Endothelial cell of umbilical vein (primary cell): ENCODE measurements around the gene ABHD18. TPM values are rescaled to one million over a fixed set of nuclear protein-coding genes. Genes with fewer than 3 reads are reported as not detected.

Experiments used
- BruUV-seq: library from RNA; stranded (reverse); fragments of 400-500 nt; replicated peaks from 2 replicates; lab custom pipeline; 2021; lab: Mats Ljungman, UMichigan
- CTCF ChIA-PET: fragments of 300-600, 350-600 bp; sonication (Branson Sonifier 250); formaldehyde crosslinking; loops from one replicate; lab custom pipeline; 2021; ENCODE audit warnings: antibody characterized with exemption, inconsistent platforms; lab: Charles Lee
- POLR2A ChIA-PET: fragments of 300-600, 350-600 bp; sonication (Branson Sonifier 250); formaldehyde crosslinking; loops from one replicate; lab custom pipeline; 2021; ENCODE audit warnings: antibody characterized with exemption, inconsistent platforms; lab: Charles Lee
- DNase-seq: peaks from one replicate; pipeline ENCODE4 v3.0.0-alpha.2; 2011; ENCODE audit warnings: low read depth, low spot score
- FAIRE-seq: peaks from 2 replicates; lab custom pipeline; 2011; peaks lifted over from hg19 to GRCh38; lab: Jason Lieb, UNC
- H2AFZ ChIP-seq: 2 replicates; pipeline ENCODE4 v1.6.0; 2012; ENCODE audit warnings: low read depth, low read length, control low read depth, inconsistent platforms
- H3K27ac ChIP-seq: 2 replicates; pipeline ENCODE4 v1.5.1; 2011; ENCODE audit warnings: low read depth, mild to moderate bottlenecking, control low read depth, low read length, moderate library complexity; ENCODE audit not compliant: insufficient read depth
- H3K27me3 ChIP-seq, 2 experiments: 2 replicates each; pipeline versions ENCODE4 v1.6.0 to v1.6.1; 2011; ENCODE audit warnings: low read length in 2 of 2, mixed read lengths in 1 of 2; ENCODE audit not compliant: control insufficient read depth in 2 of 2, insufficient read depth in 2 of 2
- H3K36me3 ChIP-seq, 2 experiments: 2 replicates in 1 of 2; 3 replicates in 1 of 2; pipeline ENCODE4 v1.5.1; 2011; ENCODE audit warnings: low read length in 2 of 2, mild to moderate bottlenecking in 1 of 2, moderate library complexity in 1 of 2; ENCODE audit not compliant: control insufficient read depth in 2 of 2, insufficient read depth in 2 of 2; ENCODE audit errors: extremely low read depth in 1 of 2
- H3K4me1 ChIP-seq: 3 replicates; pipeline ENCODE4 v1.5.1; 2011; ENCODE audit warnings: mild to moderate bottlenecking, low read length; ENCODE audit not compliant: control insufficient read depth, insufficient read depth; ENCODE audit errors: extremely low read depth
- H3K4me2 ChIP-seq: 2 replicates; pipeline ENCODE4 v1.6.1; 2011; ENCODE audit warnings: low read length, control low read depth, mixed read lengths; ENCODE audit not compliant: insufficient read depth
- H3K4me3 ChIP-seq, 3 experiments: fragments of 200-600 bp in 1 of 3; sonication (generic), shearing (Covaris generic) in 1 of 3; replicated peaks in 1 of 3; 2 replicates each; pipeline ENCODE4 v1.5.1; 2011 to 2016; ENCODE audit warnings: control low read depth in 3 of 3, low read length in 3 of 3, mild to moderate bottlenecking in 2 of 3, inconsistent platforms in 1 of 3, low read depth in 1 of 3, moderate library complexity in 1 of 3; ENCODE audit not compliant: insufficient read depth in 1 of 3
- H3K79me2 ChIP-seq: 2 replicates; pipeline ENCODE4 v1.6.0; 2012; ENCODE audit warnings: low read length, inconsistent platforms; ENCODE audit not compliant: control insufficient read depth, insufficient read depth
- H3K9ac ChIP-seq: replicated peaks from 2 replicates; pipeline ENCODE3; 2011; ENCODE audit warnings: low read length, control low read depth; ENCODE audit not compliant: insufficient read depth; ENCODE audit errors: extremely low read depth
- H3K9me1 ChIP-seq: replicated peaks from 3 replicates; pipeline ENCODE4 v1.6.0; 2011; ENCODE audit warnings: mild to moderate bottlenecking, low read length; ENCODE audit not compliant: control insufficient read depth, insufficient read depth; ENCODE audit errors: extremely low read depth
- H3K9me3 ChIP-seq: replicated peaks from 2 replicates; pipeline ENCODE4 v1.5.1; 2012; ENCODE audit warnings: low read length, inconsistent platforms; ENCODE audit not compliant: control insufficient read depth, insufficient read depth
- H4K20me1 ChIP-seq: replicated peaks from 2 replicates; pipeline ENCODE3; 2011; ENCODE audit warnings: mild to moderate bottlenecking, low read length; ENCODE audit not compliant: control insufficient read depth, insufficient read depth; ENCODE audit errors: extremely low read depth
- EZH2 ChIP-seq: IDR thresholded peaks from 2 replicates; pipeline ENCODE4 v1.6.1; 2012; ENCODE audit warnings: borderline replicate concordance, low read depth, mild to moderate bottlenecking, moderate library complexity, low read length, inconsistent platforms; ENCODE audit not compliant: severe bottlenecking
- GATA2 ChIP-seq: IDR thresholded peaks from 2 replicates; pipeline ENCODE4 v1.7.0; 2011; ENCODE audit warnings: low read depth, mild to moderate bottlenecking, moderate library complexity, mixed read lengths, low read length; ENCODE audit not compliant: insufficient read length, insufficient read depth
- JUN ChIP-seq: IDR thresholded peaks from 2 replicates; pipeline ENCODE4 v1.6.1; 2011; ENCODE audit warnings: borderline replicate concordance, low read depth; ENCODE audit not compliant: insufficient read length, insufficient read depth
- MYC ChIP-seq: IDR thresholded peaks from one replicate; pipeline ENCODE4 v1.6.1; 2011; ENCODE audit warnings: mild to moderate bottlenecking, low read depth, low read length
- dilution Hi-C: fragments of 300-500 bp; cut with MboI; formaldehyde crosslinking; loops from one replicate; pipeline ENCODE4 v1.15.0; 2019; ENCODE audit warnings: low sequenced_read_pairs; ENCODE audit not compliant: extremely low pct_ligation_motif_present
- intact Hi-C: fragments of 100-400 bp; cut with micrococcal nuclease; formaldehyde crosslinking; loops from one replicate; pipeline ENCODE4 v1.10.0; 2022
- polyA plus RNA-seq, 4 experiments: library from polyadenylated mRNA; depleted of rRNA in 3 of 4; stranded (reverse) in 3 of 4; unstranded in 1 of 4; fragments of >200 nt; gene quantifications; 2 replicates each; pipeline versions ENCODE4 v1.2.1 to v1.2.3, GENCODE V29; 2011 to 2012; ENCODE audit warnings: missing spikeins in 1 of 4
- total RNA-seq: library from RNA; stranded (reverse); gene quantifications from 2 replicates; pipeline ENCODE4 v1.2.3, GENCODE V29; 2021
- TF ChIP-seq, protein P1 (sequence below), 2 donors: IDR thresholded peaks; 1 replicate in 1 of 2; 2 replicates in 1 of 2; pipeline ENCODE4 v1.5.1; 2011; ENCODE audit warnings: low read length in 2 of 2, mild to moderate bottlenecking in 2 of 2, moderate library complexity in 2 of 2, control low read depth in 1 of 2, inconsistent platforms in 1 of 2, low read depth in 1 of 2; ENCODE audit not compliant: insufficient read depth in 1 of 2; ENCODE audit errors: extremely low read depth in 1 of 2
- TF ChIP-seq, protein P2 (sequence below): IDR thresholded peaks from 2 replicates; pipeline ENCODE4 v1.6.1; 2011; ENCODE audit not compliant: insufficient read depth, insufficient read length

The ABHD18 gene
- total and polyA plus RNA-seq, 2 donors (not counting 3 experiments of a cell fraction or from before 2014, with no cell fraction given): 2.4 to 9.1 TPM

- Histone ChIP-seq H3K36me3 (no peaks in the 10 kb centered on the region), H3K79me2 (peaks cover 76% of the 10 kb centered on the region), H3K4me3 (no peak overlapping the region), H3K4me1 (no peaks in the 10 kb centered on the region), H3K27me3 (no peaks in the 10 kb centered on the region), H3K4me2 (no peak overlapping the region), H4K20me1 (no peaks in the 10 kb centered on the region), H3K9ac (no peak overlapping the region), H3K9me3 (no peaks in the 10 kb centered on the region), H3K9me1 (no peaks in the 10 kb centered on the region), H2AFZ (no peak overlapping the region), H3K27ac (no peak overlapping the region)
- DNase-seq (peak; percentile 40), FAIRE-seq (peak; percentile 74)
- TF ChIP-seq, protein P1, sequence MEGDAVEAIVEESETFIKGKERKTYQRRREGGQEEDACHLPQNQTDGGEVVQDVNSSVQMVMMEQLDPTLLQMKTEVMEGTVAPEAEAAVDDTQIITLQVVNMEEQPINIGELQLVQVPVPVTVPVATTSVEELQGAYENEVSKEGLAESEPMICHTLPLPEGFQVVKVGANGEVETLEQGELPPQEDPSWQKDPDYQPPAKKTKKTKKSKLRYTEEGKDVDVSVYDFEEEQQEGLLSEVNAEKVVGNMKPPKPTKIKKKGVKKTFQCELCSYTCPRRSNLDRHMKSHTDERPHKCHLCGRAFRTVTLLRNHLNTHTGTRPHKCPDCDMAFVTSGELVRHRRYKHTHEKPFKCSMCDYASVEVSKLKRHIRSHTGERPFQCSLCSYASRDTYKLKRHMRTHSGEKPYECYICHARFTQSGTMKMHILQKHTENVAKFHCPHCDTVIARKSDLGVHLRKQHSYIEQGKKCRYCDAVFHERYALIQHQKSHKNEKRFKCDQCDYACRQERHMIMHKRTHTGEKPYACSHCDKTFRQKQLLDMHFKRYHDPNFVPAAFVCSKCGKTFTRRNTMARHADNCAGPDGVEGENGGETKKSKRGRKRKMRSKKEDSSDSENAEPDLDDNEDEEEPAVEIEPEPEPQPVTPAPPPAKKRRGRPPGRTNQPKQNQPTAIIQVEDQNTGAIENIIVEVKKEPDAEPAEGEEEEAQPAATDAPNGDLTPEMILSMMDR (IDR thresholded peaks at IDR 0.05; ENCODE audit: extremely low read depth in 1 of 2, insufficient read depth in 1 of 2, low read depth in 1 of 2, low read length in 2 of 2): peak; percentile 45 to 59
- TF ChIP-seq JUN (no peak), MYC (no peak), GATA2 (no peak)
- dilution Hi-C loops (no loop called here), intact Hi-C loops (loop anchor here (2.0 to 5.0 kb wide), 3 partner anchors 94 to 152 kb away; no protein-coding TSS in a partner anchor)
- no TSS peak for BruUV-seq
- ChIA-PET CTCF (interaction anchor here (0.6 to 3.4 kb wide), 27 partner anchors 8 to 794 kb away, joined by 3 to 66 read pairs (median 4); partner anchors contain the start of genes ABHD18, LARP1B and MFSD8), POLR2A (no interaction called here)
Observed at GRCh38 chr4:128068918-128069317, 103.7 kb downstream of the ABHD18 start.

DNA sequence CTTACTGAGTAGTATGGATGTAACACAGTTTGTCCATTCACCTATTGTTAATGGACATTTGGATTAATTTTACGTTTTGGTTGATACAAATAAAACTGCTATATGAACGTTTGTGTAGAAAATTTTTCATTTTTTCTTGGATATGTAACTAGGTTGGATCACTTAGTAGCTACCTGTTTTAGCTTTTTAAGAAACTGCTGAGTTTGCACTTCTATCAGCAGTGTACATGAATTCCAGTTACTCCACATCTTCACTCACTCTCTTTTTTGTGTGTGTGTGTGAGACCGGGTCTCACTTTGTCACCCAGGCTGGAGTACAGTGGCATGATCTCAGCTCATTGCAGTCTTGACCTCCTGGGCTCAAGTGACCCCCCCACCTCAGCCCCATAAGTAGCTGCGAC lies 111.3 kb downstream of the ABHD18 start:
- dilution Hi-C loops: no loop called here
- BruUV-seq: no TSS peak
- no peaks in the 10 kb centered on the region for H4K20me1 ChIP-seq
- CTCF ChIA-PET: interaction anchor here (0.6 kb wide), 1 partner anchor 14 kb away, joined by 4 read pairs; no protein-coding TSS in a partner anchor
- no peaks in the 10 kb centered on the region for H3K4me1 ChIP-seq
- H3K4me3 ChIP-seq: no peak overlapping the region
- no peak overlapping the region for H3K9ac ChIP-seq
- intact Hi-C loops: no loop called here
- H3K27ac ChIP-seq: no peak overlapping the region
- H3K9me3 ChIP-seq: no peaks in the 10 kb centered on the region
- H3K36me3 ChIP-seq: no peaks in the 10 kb centered on the region
- H3K27me3 ChIP-seq: no peaks in the 10 kb centered on the region
- H3K4me2 ChIP-seq: no peak overlapping the region
- H3K79me2 ChIP-seq: peaks cover 18% of the 10 kb centered on the region
- FAIRE-seq (no peak), DNase-seq (no peak)
- no peak overlapping the region for H2AFZ ChIP-seq
- TF ChIP-seq EZH2: no peak
- no peak for TF ChIP-seq MYC
- TF ChIP-seq GATA2: no peak
- TF ChIP-seq, protein P2, sequence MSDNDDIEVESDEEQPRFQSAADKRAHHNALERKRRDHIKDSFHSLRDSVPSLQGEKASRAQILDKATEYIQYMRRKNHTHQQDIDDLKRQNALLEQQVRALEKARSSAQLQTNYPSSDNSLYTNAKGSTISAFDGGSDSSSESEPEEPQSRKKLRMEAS: no peak
- TF ChIP-seq JUN: no peak
- POLR2A ChIA-PET: no interaction called here
- H3K9me1 ChIP-seq: no peaks in the 10 kb centered on the region
